ENCODE data around the gene TBX3.

TBX3 gene

DNA sequence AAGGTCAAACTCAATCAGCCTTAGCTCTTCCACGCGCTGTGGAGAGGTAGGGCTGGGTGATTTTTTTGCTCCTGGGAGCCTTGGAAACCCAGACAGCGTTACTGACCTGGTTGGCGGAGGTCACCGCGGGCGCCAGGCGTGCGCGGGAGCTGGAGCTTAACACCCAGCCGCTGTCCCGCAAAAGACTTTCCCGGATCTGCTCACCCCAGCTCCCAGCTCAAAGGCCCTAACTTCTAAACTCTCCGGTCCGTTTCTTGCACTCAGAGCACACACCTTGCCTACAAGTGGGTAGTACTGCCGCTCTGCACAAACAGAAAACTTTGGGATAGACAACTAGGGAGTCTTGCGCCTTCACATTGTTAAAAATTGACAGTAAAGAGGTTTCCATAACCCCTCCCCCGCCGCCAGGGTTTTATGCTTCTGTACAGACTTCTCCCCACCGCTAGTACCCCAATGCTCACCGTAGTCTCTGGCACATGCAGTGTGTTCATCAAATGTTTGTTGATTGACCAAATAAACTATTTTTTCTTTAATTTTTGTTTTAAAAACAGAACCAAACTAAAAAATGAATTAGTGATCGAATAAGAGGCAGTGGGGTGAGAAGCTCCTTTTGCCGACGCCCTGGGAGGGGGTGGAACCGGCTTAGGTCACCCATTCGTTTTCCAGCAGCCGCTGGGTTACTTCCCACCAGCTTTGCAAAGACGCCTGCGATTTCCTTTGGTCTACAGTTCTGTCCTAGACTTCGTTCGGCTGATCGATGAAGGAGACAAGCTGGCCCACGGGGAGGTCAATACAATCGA, 12.7 kb upstream of the TBX3 start:
- DNase-seq: no peak

- DNase-seq: no peak
Observed at GRCh38 chr12:114695305-114695592, 11.3 kb upstream of the TBX3 start.

GRCh38 chr12:114694436-114695304, 10.7 kb upstream of the TBX3 start:
- DNase-seq: no peak

GRCh38 chr12:114693532-114693931, 9.6 kb upstream of the TBX3 start:
- DNase-seq: no peak

GRCh38 chr12:114693059-114693531, 9.1 kb upstream of the TBX3 start:
- no peak for DNase-seq

DNA sequence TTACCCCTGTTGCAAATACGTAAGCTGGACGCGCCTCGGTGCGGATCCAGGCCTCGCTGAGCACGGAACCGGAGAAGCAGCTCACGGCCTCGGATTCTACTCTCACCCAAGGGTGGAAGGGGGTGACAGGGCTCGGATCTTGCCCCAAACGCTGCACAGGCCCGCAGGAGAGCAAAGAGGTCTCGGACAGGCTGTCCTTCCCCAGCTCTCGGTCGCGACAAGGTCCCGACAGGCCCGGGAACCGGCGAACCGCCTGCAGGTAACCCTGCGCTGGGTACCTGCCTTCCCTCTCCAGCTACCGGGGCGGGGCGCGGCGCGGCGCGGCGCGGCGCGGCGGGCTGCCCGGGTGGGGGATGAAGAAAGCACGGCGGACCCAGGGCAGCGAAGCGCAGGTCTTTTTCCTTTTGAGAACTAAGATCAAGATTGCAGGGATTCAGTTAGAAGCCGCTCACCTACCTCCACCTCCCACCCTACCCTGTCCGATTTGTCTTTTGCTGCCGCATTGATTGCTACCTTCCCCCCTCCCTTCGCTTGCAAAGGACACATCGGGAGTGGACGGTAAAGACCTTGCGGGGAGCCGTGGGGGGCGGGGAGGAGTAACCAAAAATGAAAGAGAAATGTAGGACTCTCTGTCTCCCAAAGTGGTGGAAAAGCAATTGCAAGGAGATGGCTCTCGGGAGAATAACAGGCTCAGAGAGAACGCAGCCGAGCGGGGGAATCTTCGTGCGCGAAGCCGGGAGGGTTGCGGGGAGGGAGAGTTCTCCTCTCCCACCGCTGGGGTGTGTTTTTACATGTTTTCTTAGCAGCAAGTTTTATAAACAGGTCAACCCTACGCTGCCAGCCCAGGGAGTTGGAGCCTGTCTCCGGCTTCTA, 8.4 kb upstream of the TBX3 start:
- no peak for DNase-seq

DNA sequence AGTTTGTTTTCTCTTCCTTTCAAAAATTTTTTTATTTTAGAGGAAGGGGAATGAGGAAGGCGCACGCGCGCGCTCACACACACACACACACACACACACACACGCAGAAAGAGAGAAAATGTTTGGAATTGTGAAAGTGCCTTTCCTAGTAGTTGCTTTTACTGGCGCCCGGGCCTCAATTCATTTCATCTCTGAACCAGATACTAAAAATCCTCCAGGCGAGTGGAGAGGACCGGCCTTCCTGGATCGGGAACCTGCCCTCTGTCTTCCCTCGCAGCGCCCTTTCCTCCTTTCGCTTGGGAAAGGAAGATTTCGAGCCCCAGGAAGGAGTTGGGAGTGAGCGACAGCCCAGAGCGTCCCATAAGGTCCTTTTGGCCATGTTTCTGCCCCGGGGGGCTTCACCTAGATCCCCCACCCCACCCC, 7.8 kb upstream of the TBX3 start:
- DNase-seq: no peak

DNA sequence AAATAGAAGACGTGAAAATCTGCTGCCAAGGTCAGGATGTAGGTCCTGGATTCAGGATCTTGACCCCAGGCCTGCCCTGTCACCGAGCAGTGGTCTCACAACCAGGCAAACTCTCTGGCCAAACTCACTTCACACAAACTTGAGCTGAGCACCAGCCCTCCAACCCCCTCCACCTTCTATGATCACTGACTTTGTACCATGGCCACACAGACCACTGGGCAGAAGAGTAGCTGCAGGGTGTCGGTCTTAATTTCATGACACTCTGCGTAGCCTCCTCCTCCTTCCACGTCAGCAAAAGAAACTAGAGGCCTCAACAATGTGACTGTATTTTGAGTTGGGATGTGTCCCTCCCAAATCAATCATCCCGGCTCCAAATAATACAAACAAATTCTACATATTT, 7.2 kb upstream of the TBX3 start:
- DNase-seq: no peak

GRCh38 chr12:114690267-114691135, 6.5 kb upstream of the TBX3 start:
- no peak for DNase-seq

DNA sequence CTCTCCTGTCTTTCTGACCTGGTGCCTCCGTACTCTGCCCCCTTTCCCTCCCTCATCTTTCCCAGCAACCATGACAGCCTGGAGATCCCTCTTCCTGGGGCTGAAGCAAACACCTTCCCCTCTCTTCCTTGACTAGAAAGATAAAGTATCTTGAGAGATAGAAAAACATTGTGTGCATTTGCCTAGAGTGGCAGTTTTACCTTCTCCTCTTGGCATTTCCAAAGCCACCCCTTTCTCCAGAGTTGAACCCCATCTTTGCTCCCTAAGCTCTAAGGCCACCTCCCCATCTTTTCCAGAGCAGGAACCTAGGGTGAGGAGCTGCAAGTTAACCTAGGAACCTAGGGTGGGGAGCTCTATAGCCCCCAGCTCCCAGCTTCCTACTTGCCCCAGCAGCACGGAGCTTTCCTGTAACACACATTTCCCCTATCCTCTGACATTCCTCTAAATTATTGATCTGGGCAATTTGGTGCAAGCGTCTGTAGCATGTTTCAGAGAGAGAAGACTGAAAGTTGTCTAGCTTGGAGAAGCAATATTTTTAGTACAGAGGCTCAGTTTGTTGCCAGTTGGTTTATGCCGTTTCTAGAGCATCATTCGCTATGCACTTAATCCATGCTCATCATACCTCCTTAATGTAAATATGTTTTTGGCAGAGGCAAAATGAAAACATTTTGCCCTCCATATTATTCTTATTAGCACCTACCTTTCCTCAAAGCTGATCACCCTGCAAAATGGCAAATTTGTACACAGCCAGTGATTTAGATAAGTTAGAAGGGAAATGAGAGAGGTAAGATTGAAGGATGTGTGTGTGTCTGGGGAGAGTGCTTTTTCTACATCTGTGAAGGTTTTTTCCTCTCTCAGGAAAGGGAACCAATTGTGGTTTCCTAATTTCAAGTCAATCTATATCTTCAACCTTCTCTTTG, 5.4 kb upstream of the TBX3 start:
- DNase-seq: no peak

- DNase-seq: no peak
Observed at GRCh38 chr12:114688256-114688845, 4.4 kb upstream of the TBX3 start.

DNA sequence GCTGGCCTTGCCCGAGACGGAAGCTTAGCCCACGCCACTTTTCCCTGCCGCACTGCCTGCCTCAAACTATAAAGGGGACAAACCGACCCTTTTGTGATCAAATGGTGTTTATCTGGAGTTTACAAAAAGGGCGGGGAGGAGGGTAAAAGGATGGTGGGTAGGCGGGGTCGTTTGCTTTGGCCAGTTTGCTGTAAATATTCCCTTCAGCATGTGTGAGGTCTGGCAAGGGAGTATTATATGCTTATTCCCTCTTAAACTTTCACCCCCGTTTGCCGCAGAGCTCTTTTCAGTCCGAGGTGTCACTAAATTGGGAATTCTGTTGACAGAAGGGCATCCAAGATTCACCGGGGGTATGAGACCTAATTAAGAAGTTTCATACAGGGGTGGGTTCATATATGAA, 3.8 kb upstream of the TBX3 start:
- no peak for DNase-seq

GRCh38 chr12:114686773-114687500, 3.0 kb upstream of the TBX3 start:
- no peak for DNase-seq

GRCh38 chr12:114686426-114686772, 2.4 kb upstream of the TBX3 start:
- no peak for DNase-seq

DNA sequence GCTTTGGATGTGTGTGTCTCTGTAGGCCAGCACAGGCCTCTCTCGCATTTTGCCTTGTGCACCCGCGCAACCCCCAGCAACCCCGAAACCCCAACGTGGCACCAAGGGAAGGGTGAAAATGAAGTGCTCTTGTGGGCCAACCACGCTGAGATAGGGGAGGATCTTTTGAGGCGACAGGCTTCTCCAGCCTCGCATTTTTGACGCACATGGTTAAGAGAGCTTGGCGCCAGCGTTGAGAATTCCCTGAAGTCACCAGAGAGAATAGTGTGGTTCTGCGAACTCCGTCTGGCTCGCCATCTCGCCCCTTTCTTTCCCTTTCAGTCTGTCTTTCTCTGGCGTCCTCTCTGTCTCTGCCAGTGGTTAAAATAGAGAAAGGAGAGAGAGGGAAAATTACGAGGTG, 1.9 kb upstream of the TBX3 start:
- no peak for DNase-seq

DNA sequence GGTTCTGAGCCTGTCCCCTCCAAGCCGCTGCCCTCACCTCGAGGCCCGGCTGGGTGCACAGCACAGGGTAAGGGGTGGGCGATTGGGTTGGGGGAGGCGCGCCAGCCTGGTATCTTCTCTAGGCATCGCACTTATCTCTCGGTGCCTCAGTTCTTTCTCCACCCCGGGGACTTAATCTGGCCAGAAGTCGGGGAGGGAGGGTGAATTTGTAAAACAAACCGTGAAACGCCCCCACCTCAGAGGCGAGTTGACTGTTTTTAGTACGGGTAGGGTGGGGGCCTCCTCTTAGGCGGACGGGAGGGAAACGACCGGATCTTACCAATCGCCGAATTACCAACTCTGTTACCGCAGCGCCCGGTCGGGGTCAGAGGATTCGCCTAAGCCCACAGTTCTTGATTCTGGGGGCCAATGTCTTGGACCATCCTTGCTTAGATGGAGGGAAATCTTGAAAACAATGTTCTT, 1.4 kb upstream of the TBX3 start:
- no peak for DNase-seq

GRCh38 chr12:114684870-114685273, 897 bp upstream of the TBX3 start:
- DNase-seq: no peak

DNA sequence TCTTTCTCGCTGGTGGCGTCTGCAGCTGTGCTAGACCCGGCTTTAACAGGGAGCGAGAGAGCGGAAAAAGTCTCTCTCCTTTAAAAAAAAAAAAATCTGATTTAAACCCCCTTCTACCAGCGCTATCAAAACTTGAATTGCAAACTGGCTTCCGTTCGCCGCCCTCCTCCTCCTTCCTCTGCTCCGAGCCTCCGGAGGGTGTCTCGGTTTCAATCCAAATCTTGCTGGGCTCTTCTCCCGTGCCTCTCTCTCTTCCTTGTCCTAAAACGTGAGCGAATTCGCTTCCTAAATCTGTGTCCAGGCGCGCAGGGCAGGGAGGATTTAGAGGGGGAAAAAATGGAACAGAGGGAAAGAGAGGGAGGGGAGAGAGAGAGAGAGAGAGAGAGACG, 272 bp downstream of the TBX3 start:
- no peak for DNase-seq

DNA sequence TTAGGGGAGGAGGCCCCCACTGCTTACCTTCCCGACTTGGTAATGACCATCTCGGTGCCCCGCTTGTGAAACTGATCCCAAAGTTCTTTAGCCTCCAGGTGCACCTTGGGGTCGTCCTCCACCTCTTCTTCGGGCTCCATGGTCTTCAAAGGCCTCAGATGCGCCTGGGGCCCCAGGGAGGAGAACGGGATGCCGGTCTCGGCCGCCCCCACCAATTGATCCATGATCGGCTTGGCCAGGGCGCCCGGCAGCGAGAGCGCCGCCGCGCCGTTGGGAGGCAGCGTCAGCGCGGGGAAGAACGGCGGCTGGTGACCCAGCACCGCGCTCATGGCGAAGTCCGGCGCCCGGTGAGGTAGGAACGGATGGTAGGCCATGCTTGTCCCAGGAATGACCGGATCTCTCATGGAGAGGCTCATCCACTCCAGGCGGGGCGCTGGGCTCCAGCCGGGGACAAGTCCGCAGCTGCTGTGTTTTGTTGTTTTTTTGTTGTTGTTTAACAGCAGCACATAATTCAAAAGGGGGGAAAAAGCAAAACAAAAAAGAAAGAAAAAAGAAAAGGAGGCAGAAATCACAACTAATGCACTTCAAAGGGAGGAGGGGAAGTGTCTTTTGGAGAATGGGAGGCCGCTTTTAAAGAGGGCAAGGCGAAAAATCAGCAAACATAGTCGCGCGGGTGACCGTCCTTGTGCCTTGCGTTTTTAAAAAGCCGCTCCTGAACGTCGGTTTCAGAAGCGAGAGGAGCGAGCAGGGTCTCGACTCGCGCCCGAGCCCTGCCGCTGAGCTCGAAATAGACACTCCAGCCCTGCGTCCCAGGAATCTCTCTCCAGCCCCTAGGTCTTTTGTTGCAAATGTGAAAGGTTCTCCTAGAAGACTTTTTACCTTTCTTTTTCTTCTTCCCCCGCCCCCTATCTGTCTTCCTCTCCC, 928 bp downstream of the TBX3 start:
- DNase-seq: no peak

All from SIG-M5 (cell line).